Hepatocyte (in vitro differentiated cells): ENCODE data around the gene FRAS1. TPM values are rescaled to one million over a fixed set of nuclear protein-coding genes. Genes with fewer than 3 reads are reported as not detected.

Experiments used
- DNase-seq: peaks from one replicate; pipeline ENCODE4 v3.0.0-alpha.2; 2016; ENCODE audit warnings: low spot score
- H2AFZ ChIP-seq: fragments of 200-600 bp; sonication (generic); 2 replicates; pipeline ENCODE4 v1.6.0; 2016; ENCODE audit warnings: antibody characterized with exemption, mild to moderate bottlenecking
- H3K27ac ChIP-seq: fragments of 200-600 bp; sonication (generic); 2 replicates; pipeline ENCODE4 v1.5.1; 2016; ENCODE audit warnings: mild to moderate bottlenecking
- H3K27me3 ChIP-seq: fragments of 200-600 bp; sonication (generic); 2 replicates; pipeline ENCODE4 v1.6.1; 2016
- H3K36me3 ChIP-seq: fragments of 200-600 bp; sonication (generic); replicated peaks from 2 replicates; pipeline ENCODE4 v1.5.1; 2016; ENCODE audit warnings: low read depth; ENCODE audit not compliant: insufficient read depth
- H3K4me1 ChIP-seq: fragments of 200-600 bp; sonication (generic); 2 replicates; pipeline ENCODE4 v1.5.1; 2016; ENCODE audit warnings: mild to moderate bottlenecking, moderate library complexity; ENCODE audit not compliant: insufficient read depth
- H3K4me2 ChIP-seq: fragments of 200-600 bp; sonication (generic); 2 replicates; pipeline ENCODE4 v1.6.0; 2016
- H3K4me3 ChIP-seq: fragments of 200-600 bp; sonication (generic); 2 replicates; pipeline ENCODE4 v1.5.1; 2016; ENCODE audit warnings: mild to moderate bottlenecking
- H3K79me2 ChIP-seq: fragments of 200-600 bp; sonication (generic); 2 replicates; pipeline ENCODE4 v1.6.0; 2017; ENCODE audit warnings: mild to moderate bottlenecking
- H3K9me2 ChIP-seq: fragments of 200-600 bp; sonication (generic); replicated peaks from 2 replicates; pipeline ENCODE4 v1.6.0; 2017; ENCODE audit warnings: mild to moderate bottlenecking; ENCODE audit not compliant: insufficient read depth
- H3K9me3 ChIP-seq: fragments of 200-600 bp; sonication (generic); 2 replicates; pipeline ENCODE4 v1.5.1; 2016; ENCODE audit warnings: low read depth, mild to moderate bottlenecking
- H4K20me1 ChIP-seq: fragments of 200-600 bp; sonication (generic); 2 replicates; pipeline ENCODE4 v1.6.0; 2016; ENCODE audit warnings: mild to moderate bottlenecking; ENCODE audit not compliant: insufficient read depth, poor library complexity, severe bottlenecking
- CTCF ChIP-seq: fragments of 200-600 bp; sonication (generic); IDR thresholded peaks from 2 replicates; pipeline ENCODE4 v1.5.1; 2016; ENCODE audit warnings: antibody characterized with exemption, mild to moderate bottlenecking; ENCODE audit not compliant: poor library complexity
- EZH2 ChIP-seq: fragments of 200-600 bp; sonication (generic); IDR thresholded peaks from 2 replicates; pipeline ENCODE4 v1.6.1; 2016; ENCODE audit warnings: antibody characterized with exemption, mild to moderate bottlenecking, borderline replicate concordance
- EZH2phosphoT487 ChIP-seq: fragments of 200-600 bp; sonication (generic); IDR thresholded peaks from one replicate; pipeline ENCODE4 v1.6.1; 2018; ENCODE audit warnings: antibody characterized with exemption, mild to moderate bottlenecking, low read depth, moderate library complexity; ENCODE audit not compliant: unreplicated experiment, severe bottlenecking
- WGBS: methylation state at CpG from one replicate; pipeline ENCODE4 v1.1.6; 2016; ENCODE audit warnings: low lambda C conversion rate; ENCODE audit errors: missing lambda C conversion rate; 5-methylcytosine and 5-hydroxymethylcytosine counted together
- polyA plus RNA-seq: library from polyadenylated mRNA; unstranded; fragments of >200 nt; fragmentation: Nextera tagmentation; extraction: Ambion mirVana; gene quantifications from 2 replicates; pipeline ENCODE4 v1.2.1, GENCODE V29; 2016
- total RNA-seq: library from RNA; depleted of rRNA; stranded (reverse); fragments of >200 nt; gene quantifications from 2 replicates; pipeline ENCODE4 v1.2.3, GENCODE V29; 2014

The FRAS1 gene
- total and polyA plus RNA-seq, 2 experiments from 2014 or later, result 9.3 to 38.5 TPM

- TF ChIP-seq EZH2phosphoT487, result no peak
- no peak for TF ChIP-seq CTCF
- no peak for TF ChIP-seq EZH2
Observed at GRCh38 chr4:78552389-78553042, 495.4 kb downstream of the FRAS1 start.

DNA sequence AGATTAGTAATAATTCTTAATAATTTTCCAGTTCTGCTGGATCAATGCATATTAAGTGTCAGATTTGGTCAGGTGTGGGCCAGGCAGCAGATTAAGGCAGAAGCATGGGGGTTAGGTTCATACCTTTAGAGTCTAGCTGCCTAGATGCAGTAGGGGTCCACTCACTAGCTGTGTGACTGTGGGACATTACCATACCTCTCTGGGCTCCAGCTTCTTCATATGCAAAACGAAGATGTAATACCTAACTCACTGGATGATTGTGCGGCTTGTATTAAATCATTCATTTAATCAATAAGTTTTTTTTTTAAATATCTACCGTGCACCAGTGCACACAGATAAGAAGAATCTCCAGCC, 495.9 kb downstream of the FRAS1 start:
- peak overlapping the region; percentile 32 for H3K4me3 ChIP-seq
- TF ChIP-seq CTCF (no peak), EZH2phosphoT487 (no peak), EZH2 (no peak)
- peak overlapping the region; percentile 99 for H3K27ac ChIP-seq
- peak overlapping the region; percentile 72 for H3K4me2 ChIP-seq
- H3K9me3 ChIP-seq, result no peaks in the 10 kb centered on the region
- H3K27me3 ChIP-seq, result no peaks in the 10 kb centered on the region
- H3K9me2 ChIP-seq, result no peaks in the 10 kb centered on the region
- 65% methylated on average over 3 of the region's 3 CpGs for WGBS
- H2AFZ ChIP-seq, result no peak overlapping the region
- peaks cover 30% of the 10 kb centered on the region for H3K4me1 ChIP-seq
- H3K79me2 ChIP-seq, result peaks cover 33% of the 10 kb centered on the region
- H4K20me1 ChIP-seq, result no peaks in the 10 kb centered on the region
- DNase-seq, result no peak
- no peaks in the 10 kb centered on the region for H3K36me3 ChIP-seq

More at GRCh38 chr4:78552389-78553042, 495.4 kb downstream of the FRAS1 start:
- DNase-seq, result peak; percentile 79
- H3K27me3 ChIP-seq, result no peaks in the 10 kb centered on the region
- H3K9me2 ChIP-seq, result no peaks in the 10 kb centered on the region
- peaks cover 25% of the 10 kb centered on the region for H3K4me1 ChIP-seq
- WGBS, result 33% methylated on average over 10 of the region's 10 CpGs
- H3K36me3 ChIP-seq, result no peaks in the 10 kb centered on the region
- no peaks in the 10 kb centered on the region for H4K20me1 ChIP-seq
- H3K9me3 ChIP-seq, result no peaks in the 10 kb centered on the region
- peak overlapping the region; percentile 37 for H3K4me3 ChIP-seq
- no peak overlapping the region for H2AFZ ChIP-seq
- H3K27ac ChIP-seq, result peak overlapping the region; percentile 99
- peaks cover 33% of the 10 kb centered on the region for H3K79me2 ChIP-seq
- H3K4me2 ChIP-seq, result peak overlapping the region; percentile 72

DNA sequence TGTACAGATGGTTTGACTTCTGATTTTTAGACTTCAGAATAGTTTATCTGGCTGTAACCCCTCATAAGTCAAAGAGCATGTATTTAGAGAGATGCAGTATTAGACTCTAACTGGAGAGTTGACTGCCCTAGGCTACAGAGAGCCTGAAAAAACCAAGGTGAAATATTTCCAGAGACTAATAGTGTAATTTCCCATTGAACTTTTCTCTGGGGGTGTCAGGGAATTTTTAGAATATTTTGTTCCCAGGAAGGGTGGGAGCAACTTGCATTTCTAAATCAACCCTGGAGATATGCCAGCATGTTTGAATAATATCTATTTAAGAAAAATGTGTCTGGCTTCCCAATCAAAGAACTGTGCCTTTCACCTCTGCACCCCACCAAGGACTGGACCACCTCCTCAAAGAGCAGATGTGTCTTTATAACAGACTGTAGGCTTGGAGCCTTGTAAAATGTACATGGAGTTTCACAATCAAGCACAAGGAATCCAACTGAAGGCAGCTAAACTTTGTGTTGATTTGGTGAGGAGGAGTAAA, 496.5 kb downstream of the FRAS1 start:
- Histone ChIP-seq H3K27ac (peak overlapping the region; percentile 99), H3K27me3 (no peaks in the 10 kb centered on the region), H3K9me2 (no peaks in the 10 kb centered on the region), H3K4me2 (peak overlapping the region; percentile 72), H3K4me3 (peak overlapping the region; percentile 32), H3K79me2 (peaks cover 33% of the 10 kb centered on the region), H3K4me1 (peaks cover 36% of the 10 kb centered on the region), H2AFZ (no peak overlapping the region), H3K9me3 (no peaks in the 10 kb centered on the region), H3K36me3 (no peaks in the 10 kb centered on the region), H4K20me1 (no peaks in the 10 kb centered on the region)
- TF ChIP-seq EZH2phosphoT487, result no peak
- TF ChIP-seq EZH2, result no peak
- TF ChIP-seq CTCF, result no peak
- no peak for DNase-seq
